HG02885 (cell line): ENCODE measurements around the gene THBS2.

Experiments
- ATAC-seq: cut with Tn5 transposase; IDR thresholded peaks from one replicate; pipeline ENCODE4 v1.9.1; 2021; ENCODE audit warnings: mild to moderate bottlenecking; ENCODE audit not compliant: unreplicated experiment, poor library complexity

THBS2 gene

GRCh38 chr6:169234634-169235033 is 19.0 kb downstream of the THBS2 start:
- no peak for ATAC-seq

GRCh38 chr6:169233832-169234231 is 19.8 kb downstream of the THBS2 start:
- ATAC-seq = no peak

GRCh38 chr6:169233181-169233580 is 20.5 kb downstream of the THBS2 start:
- ATAC-seq = no peak

- ATAC-seq = no peak
Measured at GRCh38 chr6:169232507-169232931, 21.1 kb downstream of the THBS2 start.

GRCh38 chr6:169231790-169232506 is 21.7 kb downstream of the THBS2 start:
- ATAC-seq = no peak

GRCh38 chr6:169230946-169231789 is 22.5 kb downstream of the THBS2 start:
- ATAC-seq = no peak

GRCh38 chr6:169230322-169230665 is 23.4 kb downstream of the THBS2 start:
- no peak for ATAC-seq

- no peak for ATAC-seq
Measured at GRCh38 chr6:169229615-169230321, 23.9 kb downstream of the THBS2 start.

GRCh38 chr6:169227116-169227515 is 26.5 kb downstream of the THBS2 start:
- ATAC-seq = no peak

GRCh38 chr6:169225887-169226286 is 27.8 kb downstream of the THBS2 start:
- ATAC-seq = no peak

GRCh38 chr6:169225131-169225576 is 28.5 kb downstream of the THBS2 start:
- no peak for ATAC-seq

GRCh38 chr6:169224716-169225115 is 28.9 kb downstream of the THBS2 start:
- no peak for ATAC-seq

GRCh38 chr6:169224185-169224695 is 29.4 kb downstream of the THBS2 start:
- ATAC-seq = no peak

- no peak for ATAC-seq
Measured at GRCh38 chr6:169223006-169223405, 30.6 kb downstream of the THBS2 start.

- ATAC-seq = no peak
Measured at GRCh38 chr6:169222126-169222525, 31.5 kb downstream of the THBS2 start.

GRCh38 chr6:169221264-169221663 is 32.4 kb downstream of the THBS2 start:
- ATAC-seq = no peak

- no peak for ATAC-seq
Measured at GRCh38 chr6:169220068-169220964, 33.3 kb downstream of the THBS2 start.

GRCh38 chr6:169217972-169218371 is 35.7 kb downstream of the THBS2 start:
- no peak for ATAC-seq

- ATAC-seq = no peak
Measured at GRCh38 chr6:169216830-169217229, 36.8 kb downstream of the THBS2 start.

GRCh38 chr6:169215201-169215681 is 38.4 kb downstream of the THBS2 start:
- no peak for ATAC-seq
